K562 (cell line): ENCODE measurements around the gene STXBP6.

Experiments
- FOXK1 ChIP-seq: sonication (generic); formaldehyde crosslinking; IDR thresholded peaks from 2 replicates; pipeline ENCODE4 v1.8.0; 2022; ENCODE audit warnings: missing genetic modification reagents, mild to moderate bottlenecking, borderline replicate concordance
- GABPA ChIP-seq: fragments of 200-800 bp; sonication (Bioruptor generic); conservative IDR thresholded peaks from 2 replicates; pipeline ENCODE4 v1.6.1; 2016; ENCODE audit warnings: low read depth, missing genetic modification characterization, missing compliant biosample characterization
- MYBL2 ChIP-seq, 2 experiments: fragments of 450-650 bp in 1 of 2; sonication (generic) in 1 of 2; formaldehyde crosslinking in 1 of 2; IDR thresholded peaks; 2 replicates each; pipeline versions ENCODE4 v1.6.1 to v1.8.1; 2017 to 2022; ENCODE audit warnings: borderline replicate concordance in 1 of 2, inconsistent platforms in 1 of 2, low read depth in 1 of 2, mild to moderate bottlenecking in 1 of 2, missing genetic modification reagents in 1 of 2, moderate library complexity in 1 of 2
- NR2C2 ChIP-seq, 2 experiments: fragments of 200-800 bp in 1 of 2; sonication (Bioruptor generic) in 1 of 2; sonication (generic) in 1 of 2; formaldehyde crosslinking in 1 of 2; IDR thresholded peaks; 2 replicates each; pipeline versions ENCODE4 v1.6.1 to v1.8.0; 2016 to 2022; ENCODE audit warnings: mild to moderate bottlenecking in 1 of 2, missing compliant biosample characterization in 1 of 2, missing genetic modification characterization in 1 of 2, missing genetic modification reagents in 1 of 2
- POLR2A ChIP-seq: fragments of 450-650 bp; conservative IDR thresholded peaks from 2 replicates; pipeline ENCODE4 v1.6.1; 2016
- SIX5 ChIP-seq, 2 experiments: IDR thresholded peaks; 2 replicates each; pipeline ENCODE4 v1.6.1; 2011; ENCODE audit warnings: low read length in 2 of 2, borderline replicate concordance in 1 of 2, low read depth in 1 of 2, mild to moderate bottlenecking in 1 of 2, moderate library complexity in 1 of 2; ENCODE audit not compliant: insufficient read depth in 1 of 2
- SMC3 ChIP-seq: conservative IDR thresholded peaks from 2 replicates; pipeline ENCODE4 v1.6.1; 2011; ENCODE audit warnings: low read depth, low read length, improper control_type of control experiment; ENCODE audit not compliant: insufficient read depth
- ZNF24 ChIP-seq: fragments of 450-650 bp; IDR thresholded peaks from 2 replicates; pipeline ENCODE4 v1.6.1; 2016
- TF ChIP-seq, protein P1 (sequence below), 3 experiments: IDR thresholded peaks in 2 of 3; conservative IDR thresholded peaks in 1 of 3; 2 replicates each; pipeline ENCODE4 v1.5.1; 2011 to 2012; ENCODE audit warnings: low read length in 3 of 3, mild to moderate bottlenecking in 3 of 3, control low read depth in 2 of 3, improper control_type of control experiment in 1 of 3, inconsistent platforms in 1 of 3, low read depth in 1 of 3, mixed read lengths in 1 of 3, moderate library complexity in 1 of 3; ENCODE audit not compliant: insufficient read depth in 2 of 3
- TF ChIP-seq, protein P2 (sequence below): fragments of 250-450 bp; sonication (Bioruptor Pico); IDR thresholded peaks from 2 replicates; pipeline ENCODE4 v1.5.0; 2022; ENCODE audit warnings: mild to moderate bottlenecking
- TF ChIP-seq, protein P3 (sequence below), 2 experiments: fragments of 450-650 bp; formaldehyde crosslinking in 1 of 2; IDR thresholded peaks; 2 replicates each; pipeline versions ENCODE4 v1.4.0 to v1.6.1; 2014 to 2020; ENCODE audit warnings: mild to moderate bottlenecking in 2 of 2, borderline replicate concordance in 1 of 2, low read depth in 1 of 2
- TF ChIP-seq, protein P4 (sequence below): fragments of 250-450 bp; sonication (Bioruptor Pico); IDR thresholded peaks from 2 replicates; pipeline ENCODE4 v1.5.0; 2020; ENCODE audit warnings: mild to moderate bottlenecking
- TF ChIP-seq, protein P5 (sequence below), 3 experiments: fragments of 200-800 bp in 1 of 3; sonication (Bioruptor generic) in 1 of 3; sonication (generic) in 1 of 3; formaldehyde crosslinking in 1 of 3; IDR thresholded peaks; 2 replicates each; pipeline versions ENCODE4 v1.6.1 to v1.8.0; 2016 to 2022; ENCODE audit warnings: mild to moderate bottlenecking in 2 of 3, missing compliant biosample characterization in 2 of 3, missing genetic modification characterization in 2 of 3, missing genetic modification reagents in 1 of 3
- TF ChIP-seq, protein P6 (sequence below): IDR thresholded peaks from 3 replicates; pipeline ENCODE4 v1.6.1; 2011; ENCODE audit warnings: borderline replicate concordance, mild to moderate bottlenecking, moderate library complexity; ENCODE audit not compliant: insufficient read length; ENCODE audit errors: extremely low read depth

DNA sequence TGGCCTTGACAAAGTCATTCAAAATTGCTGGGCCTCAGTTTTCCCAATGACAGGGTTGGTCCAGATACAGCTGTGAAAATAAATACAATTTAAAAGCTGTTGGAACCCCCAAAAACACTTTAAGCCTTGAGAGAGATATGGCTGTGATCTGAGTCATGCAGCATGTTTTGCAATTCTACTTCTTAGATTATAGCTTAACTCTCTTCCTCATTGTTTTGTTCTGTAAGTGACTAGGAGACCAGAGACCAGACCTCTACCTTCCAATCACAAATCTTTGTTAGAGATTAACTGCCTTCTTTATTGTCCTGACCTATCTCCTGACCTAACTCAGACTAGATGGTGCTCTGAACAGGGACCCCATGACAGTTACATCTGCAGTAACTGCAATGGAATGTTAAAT is 198.1 kb downstream of the STXBP6 start:
- TF ChIP-seq, protein P1, sequence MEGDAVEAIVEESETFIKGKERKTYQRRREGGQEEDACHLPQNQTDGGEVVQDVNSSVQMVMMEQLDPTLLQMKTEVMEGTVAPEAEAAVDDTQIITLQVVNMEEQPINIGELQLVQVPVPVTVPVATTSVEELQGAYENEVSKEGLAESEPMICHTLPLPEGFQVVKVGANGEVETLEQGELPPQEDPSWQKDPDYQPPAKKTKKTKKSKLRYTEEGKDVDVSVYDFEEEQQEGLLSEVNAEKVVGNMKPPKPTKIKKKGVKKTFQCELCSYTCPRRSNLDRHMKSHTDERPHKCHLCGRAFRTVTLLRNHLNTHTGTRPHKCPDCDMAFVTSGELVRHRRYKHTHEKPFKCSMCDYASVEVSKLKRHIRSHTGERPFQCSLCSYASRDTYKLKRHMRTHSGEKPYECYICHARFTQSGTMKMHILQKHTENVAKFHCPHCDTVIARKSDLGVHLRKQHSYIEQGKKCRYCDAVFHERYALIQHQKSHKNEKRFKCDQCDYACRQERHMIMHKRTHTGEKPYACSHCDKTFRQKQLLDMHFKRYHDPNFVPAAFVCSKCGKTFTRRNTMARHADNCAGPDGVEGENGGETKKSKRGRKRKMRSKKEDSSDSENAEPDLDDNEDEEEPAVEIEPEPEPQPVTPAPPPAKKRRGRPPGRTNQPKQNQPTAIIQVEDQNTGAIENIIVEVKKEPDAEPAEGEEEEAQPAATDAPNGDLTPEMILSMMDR (IDR thresholded peaks at IDR 0.05 in 2 of 3, conservative IDR thresholded peaks at IDR 0.05 in 1 of 3; ENCODE audit: insufficient read depth in 2 of 3, low read depth in 1 of 3, low read length in 3 of 3), result no peak
- TF ChIP-seq, protein P2, sequence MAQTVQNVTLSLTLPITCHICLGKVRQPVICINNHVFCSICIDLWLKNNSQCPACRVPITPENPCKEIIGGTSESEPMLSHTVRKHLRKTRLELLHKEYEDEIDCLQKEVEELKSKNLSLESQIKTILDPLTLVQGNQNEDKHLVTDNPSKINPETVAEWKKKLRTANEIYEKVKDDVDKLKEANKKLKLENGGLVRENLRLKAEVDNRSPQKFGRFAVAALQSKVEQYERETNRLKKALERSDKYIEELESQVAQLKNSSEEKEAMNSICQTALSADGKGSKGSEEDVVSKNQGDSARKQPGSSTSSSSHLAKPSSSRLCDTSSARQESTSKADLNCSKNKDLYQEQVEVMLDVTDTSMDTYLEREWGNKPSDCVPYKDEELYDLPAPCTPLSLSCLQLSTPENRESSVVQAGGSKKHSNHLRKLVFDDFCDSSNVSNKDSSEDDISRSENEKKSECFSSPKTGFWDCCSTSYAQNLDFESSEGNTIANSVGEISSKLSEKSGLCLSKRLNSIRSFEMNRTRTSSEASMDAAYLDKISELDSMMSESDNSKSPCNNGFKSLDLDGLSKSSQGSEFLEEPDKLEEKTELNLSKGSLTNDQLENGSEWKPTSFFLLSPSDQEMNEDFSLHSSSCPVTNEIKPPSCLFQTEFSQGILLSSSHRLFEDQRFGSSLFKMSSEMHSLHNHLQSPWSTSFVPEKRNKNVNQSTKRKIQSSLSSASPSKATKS (CRISPR knock-in tag), result no peak
- TF ChIP-seq POLR2A (no peak), MYBL2 (IDR thresholded peaks at IDR 0.05; ENCODE audit: low read depth) (no peak), MYBL2 (CRISPR knock-in tag; IDR thresholded peaks at IDR 0.05; ENCODE audit: borderline replicate concordance) (no peak), ZNF24 (no peak), FOXK1 (CRISPR knock-in tag) (no peak), SMC3 (no peak), SIX5 (IDR thresholded peaks at IDR 0.05; ENCODE audit: borderline replicate concordance in 1 of 2, insufficient read depth in 1 of 2, low read depth in 1 of 2, low read length in 2 of 2) (no peak), GABPA (no peak), NR2C2 (CRISPR knock-in tag; IDR thresholded peaks at IDR 0.05) (no peak), NR2C2 (tag; IDR thresholded peaks at IDR 0.05) (no peak)
- TF ChIP-seq, protein P3, sequence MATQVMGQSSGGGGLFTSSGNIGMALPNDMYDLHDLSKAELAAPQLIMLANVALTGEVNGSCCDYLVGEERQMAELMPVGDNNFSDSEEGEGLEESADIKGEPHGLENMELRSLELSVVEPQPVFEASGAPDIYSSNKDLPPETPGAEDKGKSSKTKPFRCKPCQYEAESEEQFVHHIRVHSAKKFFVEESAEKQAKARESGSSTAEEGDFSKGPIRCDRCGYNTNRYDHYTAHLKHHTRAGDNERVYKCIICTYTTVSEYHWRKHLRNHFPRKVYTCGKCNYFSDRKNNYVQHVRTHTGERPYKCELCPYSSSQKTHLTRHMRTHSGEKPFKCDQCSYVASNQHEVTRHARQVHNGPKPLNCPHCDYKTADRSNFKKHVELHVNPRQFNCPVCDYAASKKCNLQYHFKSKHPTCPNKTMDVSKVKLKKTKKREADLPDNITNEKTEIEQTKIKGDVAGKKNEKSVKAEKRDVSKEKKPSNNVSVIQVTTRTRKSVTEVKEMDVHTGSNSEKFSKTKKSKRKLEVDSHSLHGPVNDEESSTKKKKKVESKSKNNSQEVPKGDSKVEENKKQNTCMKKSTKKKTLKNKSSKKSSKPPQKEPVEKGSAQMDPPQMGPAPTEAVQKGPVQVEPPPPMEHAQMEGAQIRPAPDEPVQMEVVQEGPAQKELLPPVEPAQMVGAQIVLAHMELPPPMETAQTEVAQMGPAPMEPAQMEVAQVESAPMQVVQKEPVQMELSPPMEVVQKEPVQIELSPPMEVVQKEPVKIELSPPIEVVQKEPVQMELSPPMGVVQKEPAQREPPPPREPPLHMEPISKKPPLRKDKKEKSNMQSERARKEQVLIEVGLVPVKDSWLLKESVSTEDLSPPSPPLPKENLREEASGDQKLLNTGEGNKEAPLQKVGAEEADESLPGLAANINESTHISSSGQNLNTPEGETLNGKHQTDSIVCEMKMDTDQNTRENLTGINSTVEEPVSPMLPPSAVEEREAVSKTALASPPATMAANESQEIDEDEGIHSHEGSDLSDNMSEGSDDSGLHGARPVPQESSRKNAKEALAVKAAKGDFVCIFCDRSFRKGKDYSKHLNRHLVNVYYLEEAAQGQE (IDR thresholded peaks at IDR 0.05; ENCODE audit: borderline replicate concordance), result no peak
- TF ChIP-seq, protein P3 (CRISPR knock-in tag; IDR thresholded peaks at IDR 0.05; ENCODE audit: low read depth), result no peak
- TF ChIP-seq, protein P4, sequence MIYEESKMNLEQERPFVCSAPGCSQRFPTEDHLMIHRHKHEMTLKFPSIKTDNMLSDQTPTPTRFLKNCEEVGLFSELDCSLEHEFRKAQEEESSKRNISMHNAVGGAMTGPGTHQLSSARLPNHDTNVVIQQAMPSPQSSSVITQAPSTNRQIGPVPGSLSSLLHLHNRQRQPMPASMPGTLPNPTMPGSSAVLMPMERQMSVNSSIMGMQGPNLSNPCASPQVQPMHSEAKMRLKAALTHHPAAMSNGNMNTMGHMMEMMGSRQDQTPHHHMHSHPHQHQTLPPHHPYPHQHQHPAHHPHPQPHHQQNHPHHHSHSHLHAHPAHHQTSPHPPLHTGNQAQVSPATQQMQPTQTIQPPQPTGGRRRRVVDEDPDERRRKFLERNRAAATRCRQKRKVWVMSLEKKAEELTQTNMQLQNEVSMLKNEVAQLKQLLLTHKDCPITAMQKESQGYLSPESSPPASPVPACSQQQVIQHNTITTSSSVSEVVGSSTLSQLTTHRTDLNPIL (CRISPR knock-in tag), result no peak
- TF ChIP-seq, protein P5, sequence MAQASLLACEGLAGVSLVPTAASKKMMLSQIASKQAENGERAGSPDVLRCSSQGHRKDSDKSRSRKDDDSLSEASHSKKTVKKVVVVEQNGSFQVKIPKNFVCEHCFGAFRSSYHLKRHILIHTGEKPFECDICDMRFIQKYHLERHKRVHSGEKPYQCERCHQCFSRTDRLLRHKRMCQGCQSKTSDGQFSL (CRISPR knock-in tag; IDR thresholded peaks at IDR 0.05), result no peak
- TF ChIP-seq, protein P5 (tag; IDR thresholded peaks at IDR 0.05), result no peak
- TF ChIP-seq, protein P6, sequence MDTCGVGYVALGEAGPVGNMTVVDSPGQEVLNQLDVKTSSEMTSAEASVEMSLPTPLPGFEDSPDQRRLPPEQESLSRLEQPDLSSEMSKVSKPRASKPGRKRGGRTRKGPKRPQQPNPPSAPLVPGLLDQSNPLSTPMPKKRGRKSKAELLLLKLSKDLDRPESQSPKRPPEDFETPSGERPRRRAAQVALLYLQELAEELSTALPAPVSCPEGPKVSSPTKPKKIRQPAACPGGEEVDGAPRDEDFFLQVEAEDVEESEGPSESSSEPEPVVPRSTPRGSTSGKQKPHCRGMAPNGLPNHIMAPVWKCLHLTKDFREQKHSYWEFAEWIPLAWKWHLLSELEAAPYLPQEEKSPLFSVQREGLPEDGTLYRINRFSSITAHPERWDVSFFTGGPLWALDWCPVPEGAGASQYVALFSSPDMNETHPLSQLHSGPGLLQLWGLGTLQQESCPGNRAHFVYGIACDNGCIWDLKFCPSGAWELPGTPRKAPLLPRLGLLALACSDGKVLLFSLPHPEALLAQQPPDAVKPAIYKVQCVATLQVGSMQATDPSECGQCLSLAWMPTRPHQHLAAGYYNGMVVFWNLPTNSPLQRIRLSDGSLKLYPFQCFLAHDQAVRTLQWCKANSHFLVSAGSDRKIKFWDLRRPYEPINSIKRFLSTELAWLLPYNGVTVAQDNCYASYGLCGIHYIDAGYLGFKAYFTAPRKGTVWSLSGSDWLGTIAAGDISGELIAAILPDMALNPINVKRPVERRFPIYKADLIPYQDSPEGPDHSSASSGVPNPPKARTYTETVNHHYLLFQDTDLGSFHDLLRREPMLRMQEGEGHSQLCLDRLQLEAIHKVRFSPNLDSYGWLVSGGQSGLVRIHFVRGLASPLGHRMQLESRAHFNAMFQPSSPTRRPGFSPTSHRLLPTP, result no peak
